ENCODE results near the gene CERS5.
"Not testable (repeated sequence)": the region's sequence is repeated elsewhere in the genome, so short reads cannot be mapped to it uniquely, and the experiment has no call there.

The CERS5 gene

GRCh38 chr12:50102646-50103309 is 64.4 kb downstream of the CERS5 start:
- DNase-seq (ENCODE audit: low spot score) = no peak

- DNase-seq (ENCODE audit: low spot score) = peak; percentile 81
Measured at GRCh38 chr12:50102131-50102531, 65.0 kb downstream of the CERS5 start.

DNA sequence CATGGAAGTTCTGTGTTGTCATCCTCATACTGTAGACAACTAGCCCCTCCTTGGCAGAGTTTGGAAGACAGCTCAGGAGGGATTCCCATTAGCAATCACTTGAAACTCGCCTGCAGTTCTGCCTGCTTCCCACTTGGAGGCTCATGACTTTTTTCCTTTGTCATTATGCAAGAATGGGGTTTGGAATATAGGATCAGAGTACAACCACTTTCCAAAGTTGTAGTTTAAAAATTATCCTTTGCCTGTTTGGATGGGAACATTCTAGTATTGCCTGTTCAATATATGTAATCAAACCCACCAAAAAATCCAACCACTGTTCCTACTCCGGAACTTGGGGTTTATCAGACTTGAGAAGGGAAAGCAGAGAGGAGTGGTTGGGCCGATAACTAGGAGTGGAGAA is 65.5 kb downstream of the CERS5 start:
- no peak for DNase-seq (ENCODE audit: low spot score)

GRCh38 chr12:50100561-50100960 is 66.6 kb downstream of the CERS5 start:
- no peak for DNase-seq (ENCODE audit: low spot score)

DNA sequence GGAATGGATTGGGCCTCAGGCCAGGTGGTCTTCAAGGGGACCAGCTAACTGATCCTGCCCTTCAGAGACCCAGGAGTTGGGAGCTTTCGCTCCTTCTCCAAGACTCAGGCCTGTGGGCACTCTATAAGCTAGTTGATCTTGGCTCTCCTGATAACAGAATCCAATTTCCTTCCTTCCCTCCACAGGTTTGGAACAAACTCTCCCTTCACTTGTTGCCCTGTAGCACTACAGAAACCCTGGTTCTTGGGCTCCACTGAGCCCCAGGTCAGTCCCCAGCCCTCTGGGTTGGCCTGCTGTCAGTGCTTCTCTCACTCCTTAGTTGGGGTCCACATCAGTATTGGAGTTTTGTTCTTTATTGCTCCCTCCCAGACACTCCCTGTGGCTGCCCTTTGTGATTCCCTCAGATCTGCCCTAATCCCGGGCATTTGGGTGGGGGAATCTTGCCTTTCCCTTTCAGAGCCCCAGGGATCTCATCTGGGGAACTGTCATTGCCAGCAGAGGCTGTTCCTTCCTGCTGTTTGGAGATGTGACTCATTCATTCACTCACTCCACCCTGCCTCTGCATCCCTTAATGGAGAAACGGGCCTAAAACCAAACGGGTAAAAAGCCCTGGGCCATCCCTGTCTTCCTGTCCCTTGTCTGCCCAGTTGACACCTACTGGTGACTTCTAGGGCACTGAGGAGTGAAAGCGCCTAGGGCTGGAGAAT is 67.7 kb downstream of the CERS5 start:
- DNase-seq (ENCODE audit: low spot score) = no peak

- no peak for DNase-seq (ENCODE audit: low spot score)
Measured at GRCh38 chr12:50097952-50098351, 69.2 kb downstream of the CERS5 start.

GRCh38 chr12:50090391-50090790 is 76.8 kb downstream of the CERS5 start:
- peak; percentile 68 for DNase-seq (ENCODE audit: low spot score)

DNA sequence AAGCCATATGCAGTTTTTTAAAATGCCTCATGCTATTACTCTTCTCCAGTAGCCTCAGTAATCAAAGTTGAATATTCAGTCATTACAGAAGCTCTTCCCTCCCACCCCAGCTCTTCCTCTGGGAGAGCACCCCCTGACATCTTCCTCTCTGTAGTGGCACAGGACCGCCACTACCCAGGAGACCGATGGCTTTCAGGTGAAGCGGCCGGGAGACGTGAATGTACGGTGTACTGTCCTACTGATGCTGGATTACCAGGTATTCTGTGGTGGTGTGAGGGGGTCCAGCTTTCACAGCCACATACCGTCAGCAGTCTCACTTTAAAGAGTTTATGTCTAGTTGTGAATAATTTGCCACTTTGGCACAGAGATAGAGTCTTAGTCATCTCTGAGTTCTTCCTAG is 77.4 kb downstream of the CERS5 start:
- DNase-seq (ENCODE audit: low spot score) = no peak

DNA sequence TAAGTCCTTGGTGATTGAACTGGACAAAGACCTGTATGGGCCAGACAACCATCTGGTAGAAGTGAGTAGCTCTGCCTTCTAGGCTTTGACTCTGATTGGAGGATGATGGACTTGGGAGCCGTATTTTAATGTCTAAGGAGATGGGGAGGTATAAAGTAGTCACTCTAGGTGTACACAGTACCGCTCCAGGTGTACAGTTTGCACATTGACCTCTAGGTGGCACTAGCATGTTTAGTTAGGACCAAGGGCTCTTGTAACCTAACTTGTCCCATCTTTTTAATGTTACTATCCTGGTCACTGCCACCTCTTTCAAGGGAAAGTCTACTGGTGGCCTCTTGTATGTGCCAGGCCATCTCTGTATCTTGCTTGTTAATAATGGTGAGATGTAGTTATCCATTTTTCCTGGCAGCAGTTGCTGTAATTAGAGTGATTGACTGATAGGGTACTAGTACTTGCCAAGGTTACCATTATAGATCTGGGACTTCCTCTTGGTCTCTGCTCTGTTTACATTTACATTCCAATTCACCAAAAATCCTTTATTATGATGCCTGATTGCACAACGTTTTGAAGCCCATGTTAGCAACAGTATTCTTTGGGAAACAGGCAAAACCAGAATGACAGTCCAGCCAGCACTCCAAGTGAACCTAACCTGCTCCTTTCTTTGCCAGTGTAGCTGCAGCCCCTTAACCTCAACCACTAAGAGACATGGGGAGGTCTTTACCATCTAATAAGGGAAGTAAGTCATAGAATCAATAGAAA is 78.4 kb downstream of the CERS5 start:
- no peak for DNase-seq (ENCODE audit: low spot score)

DNA sequence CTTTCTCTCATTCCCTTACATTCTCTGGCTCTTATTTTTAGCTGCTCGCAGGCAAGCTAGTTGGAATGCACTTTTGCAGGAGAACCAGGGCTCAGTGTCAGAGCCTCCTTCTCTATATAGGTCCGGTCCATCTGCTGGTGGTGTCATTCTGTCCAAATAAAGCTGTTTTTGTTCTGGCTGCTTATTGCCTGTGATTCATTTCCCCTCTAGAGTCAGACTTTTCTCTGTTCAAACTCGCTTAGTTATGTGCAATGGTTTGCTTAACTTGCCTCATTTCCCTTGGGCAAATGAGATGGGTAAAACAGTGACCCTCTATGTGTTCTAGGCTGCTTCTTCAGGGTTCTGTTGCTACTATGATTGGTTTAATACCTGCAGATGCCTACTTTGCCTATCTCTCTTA is 79.2 kb downstream of the CERS5 start:
- DNase-seq (ENCODE audit: low spot score) = no peak

DNA sequence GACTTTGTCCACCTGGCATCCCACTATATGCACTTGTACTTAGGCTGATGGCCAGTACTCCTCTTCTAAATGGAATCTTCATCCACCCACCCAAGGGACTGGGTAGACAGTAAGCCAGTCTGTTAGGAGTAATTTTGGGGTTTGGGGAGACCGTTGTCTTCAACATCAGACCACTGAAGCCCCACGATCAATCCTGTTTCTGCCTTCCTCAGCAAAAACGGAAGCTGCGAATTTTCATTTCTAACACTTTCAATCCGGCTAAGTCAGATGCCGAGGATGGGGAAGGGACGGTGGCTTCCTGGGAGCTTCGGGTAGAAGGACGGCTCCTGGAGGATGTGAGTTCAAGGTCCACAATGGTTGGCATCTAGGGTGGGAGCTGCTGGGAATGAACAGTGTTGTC is 80.0 kb downstream of the CERS5 start:
- no peak for DNase-seq (ENCODE audit: low spot score)

DNA sequence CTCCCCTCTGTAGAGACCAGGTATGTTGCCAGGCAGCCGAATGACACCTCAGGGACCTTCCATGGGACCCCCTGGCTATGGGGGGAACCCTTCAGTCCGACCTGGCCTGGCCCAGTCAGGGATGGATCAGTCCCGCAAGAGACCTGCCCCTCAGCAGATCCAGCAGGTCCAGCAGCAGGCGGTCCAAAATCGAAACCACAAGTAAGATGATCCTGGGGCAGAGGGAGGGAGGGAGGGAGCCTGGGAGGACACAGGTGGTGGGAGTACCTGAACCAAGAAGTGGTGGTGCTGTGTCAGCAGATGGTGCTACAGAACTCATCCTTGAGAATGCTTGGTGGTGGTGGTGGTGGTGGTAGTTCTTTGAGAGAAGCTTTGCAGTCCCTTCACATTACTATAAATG is 81.0 kb downstream of the CERS5 start:
- no peak for DNase-seq (ENCODE audit: low spot score)

- DNase-seq (ENCODE audit: low spot score) = no peak
Measured at GRCh38 chr12:50085615-50086072, 81.5 kb downstream of the CERS5 start.

DNA sequence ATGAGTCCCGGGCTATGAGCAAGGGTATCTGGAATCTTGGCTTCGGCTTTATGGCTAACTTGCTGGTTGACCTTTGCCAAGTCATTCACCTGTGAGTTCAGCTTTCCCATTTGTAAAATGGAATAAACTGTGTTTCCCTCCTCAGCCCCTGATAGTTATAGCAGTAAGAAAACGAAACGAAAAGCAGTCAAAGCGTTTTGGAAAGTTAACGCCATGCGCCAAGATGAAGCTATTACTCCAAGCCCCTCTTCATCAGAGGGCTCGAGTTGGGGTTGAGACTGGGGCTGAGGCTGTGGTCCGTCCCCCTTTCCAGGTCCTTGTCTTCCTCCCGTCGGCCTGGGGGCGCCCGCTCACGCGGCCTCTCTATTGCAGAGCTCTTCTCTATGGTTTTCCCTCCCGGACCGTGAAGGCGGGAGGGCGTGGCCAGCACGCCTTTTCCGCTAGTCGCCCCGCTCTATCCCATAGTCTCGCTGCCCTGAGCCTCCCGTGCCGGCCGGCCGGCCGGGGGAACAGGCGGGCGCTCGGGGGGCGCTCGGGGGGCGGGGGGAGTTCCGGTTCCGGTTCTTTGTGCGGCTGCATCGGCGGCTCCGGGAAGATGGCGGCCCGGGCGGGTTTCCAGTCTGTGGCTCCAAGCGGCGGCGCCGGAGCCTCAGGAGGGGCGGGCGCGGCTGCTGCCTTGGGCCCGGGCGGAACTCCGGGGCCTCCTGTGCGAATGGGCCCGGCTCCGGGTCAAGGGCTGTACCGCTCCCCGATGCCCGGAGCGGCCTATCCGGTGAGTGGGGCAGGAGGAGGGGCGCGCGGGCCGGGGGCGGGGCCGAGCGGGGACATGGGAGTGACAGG is 82.2 kb downstream of the CERS5 start, which contains the start of gene SMARCD1:
Gene SMARCD1 (plus strand): TSS at position 568 of the 840 bp plus-strand sequence. CDS start 28 bp downstream, at position 596.
- peak; percentile 95 for DNase-seq (ENCODE audit: low spot score)

GRCh38 chr12:50084409-50084774 is 82.8 kb downstream of the CERS5 start:
- DNase-seq (ENCODE audit: low spot score) = not testable (repeated sequence)

GRCh38 chr12:50083301-50083700 is 83.9 kb downstream of the CERS5 start:
- no peak for DNase-seq (ENCODE audit: low spot score)

DNA sequence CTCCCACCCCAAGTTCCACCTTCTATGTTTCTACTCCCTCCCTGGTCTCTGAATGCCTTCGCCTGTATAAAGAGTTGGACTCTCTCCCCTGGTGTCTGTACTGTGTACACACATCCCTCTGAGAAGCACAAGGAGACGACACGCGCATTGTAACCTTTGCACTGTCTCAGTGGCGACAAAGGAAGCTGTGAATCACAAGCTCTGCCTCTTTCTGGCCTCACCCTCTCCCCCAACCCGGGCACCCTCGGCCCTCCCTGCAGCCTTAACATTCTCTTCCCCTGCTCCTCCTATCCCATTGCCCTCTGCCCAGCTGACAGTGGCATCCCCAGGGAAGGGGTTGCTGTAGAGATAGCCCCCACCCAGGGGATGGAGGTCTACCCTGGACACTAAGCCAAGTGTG is 84.5 kb downstream of the CERS5 start:
- no peak for DNase-seq (ENCODE audit: low spot score)

- no peak for DNase-seq (ENCODE audit: low spot score)
Measured at GRCh38 chr12:50081096-50081808, 85.9 kb downstream of the CERS5 start.

- DNase-seq (ENCODE audit: low spot score) = no peak
Measured at GRCh38 chr12:50079771-50080170, 87.4 kb downstream of the CERS5 start.

Measured in putamen (tissue), 1 donor.